ENCODE measurements around the gene NUP50. TPM values are rescaled to one million over a fixed set of nuclear protein-coding genes. Genes with fewer than 3 reads are reported as not detected.

Gene NUP50
- total RNA-seq, 2 experiments from 2014 or later, result 123 to 133 TPM

DNA sequence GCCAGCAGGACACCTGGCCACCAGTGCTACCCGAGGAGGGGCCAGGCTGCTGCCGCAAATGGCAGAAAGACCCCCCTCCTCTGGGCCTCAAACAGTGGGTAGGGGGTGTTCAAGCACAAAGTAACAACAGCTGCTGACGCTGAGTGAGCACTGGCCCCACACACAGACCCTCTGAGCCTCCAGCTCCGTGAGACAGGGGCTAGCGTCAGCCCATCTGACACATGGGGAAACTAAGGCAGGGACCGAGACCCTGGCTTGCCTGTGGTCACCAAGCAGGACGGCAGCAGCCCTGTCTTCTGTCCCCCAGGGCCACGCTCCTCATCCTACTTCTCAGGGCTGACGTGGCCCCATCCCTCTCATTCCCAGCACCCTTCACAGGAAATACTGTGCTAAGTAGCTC is 36.5 kb downstream of the NUP50 start:
- DNase-seq (no peak), ATAC-seq (no peak)
- TF ChIP-seq, protein P1, sequence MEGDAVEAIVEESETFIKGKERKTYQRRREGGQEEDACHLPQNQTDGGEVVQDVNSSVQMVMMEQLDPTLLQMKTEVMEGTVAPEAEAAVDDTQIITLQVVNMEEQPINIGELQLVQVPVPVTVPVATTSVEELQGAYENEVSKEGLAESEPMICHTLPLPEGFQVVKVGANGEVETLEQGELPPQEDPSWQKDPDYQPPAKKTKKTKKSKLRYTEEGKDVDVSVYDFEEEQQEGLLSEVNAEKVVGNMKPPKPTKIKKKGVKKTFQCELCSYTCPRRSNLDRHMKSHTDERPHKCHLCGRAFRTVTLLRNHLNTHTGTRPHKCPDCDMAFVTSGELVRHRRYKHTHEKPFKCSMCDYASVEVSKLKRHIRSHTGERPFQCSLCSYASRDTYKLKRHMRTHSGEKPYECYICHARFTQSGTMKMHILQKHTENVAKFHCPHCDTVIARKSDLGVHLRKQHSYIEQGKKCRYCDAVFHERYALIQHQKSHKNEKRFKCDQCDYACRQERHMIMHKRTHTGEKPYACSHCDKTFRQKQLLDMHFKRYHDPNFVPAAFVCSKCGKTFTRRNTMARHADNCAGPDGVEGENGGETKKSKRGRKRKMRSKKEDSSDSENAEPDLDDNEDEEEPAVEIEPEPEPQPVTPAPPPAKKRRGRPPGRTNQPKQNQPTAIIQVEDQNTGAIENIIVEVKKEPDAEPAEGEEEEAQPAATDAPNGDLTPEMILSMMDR (IDR thresholded peaks at IDR 0.05), result no peak
- H3K4me3 Mint-ChIP-seq, result no peak overlapping the region
- ChIA-PET CTCF (no interaction called here), POLR2A (no interaction called here)
- no peaks in the 10 kb centered on the region for H3K4me1 Mint-ChIP-seq (ENCODE audit: low read depth)
- H3K36me3 Mint-ChIP-seq (ENCODE audit: low read depth), result peaks cover 8% of the 10 kb centered on the region
- H3K27ac Mint-ChIP-seq, result no peak overlapping the region
- no peaks in the 10 kb centered on the region for H3K9me3 Mint-ChIP-seq
- intact Hi-C loops (cut with micrococcal nuclease), result no loop called here
- H3K27me3 Mint-ChIP-seq, result no peaks in the 10 kb centered on the region

DNA sequence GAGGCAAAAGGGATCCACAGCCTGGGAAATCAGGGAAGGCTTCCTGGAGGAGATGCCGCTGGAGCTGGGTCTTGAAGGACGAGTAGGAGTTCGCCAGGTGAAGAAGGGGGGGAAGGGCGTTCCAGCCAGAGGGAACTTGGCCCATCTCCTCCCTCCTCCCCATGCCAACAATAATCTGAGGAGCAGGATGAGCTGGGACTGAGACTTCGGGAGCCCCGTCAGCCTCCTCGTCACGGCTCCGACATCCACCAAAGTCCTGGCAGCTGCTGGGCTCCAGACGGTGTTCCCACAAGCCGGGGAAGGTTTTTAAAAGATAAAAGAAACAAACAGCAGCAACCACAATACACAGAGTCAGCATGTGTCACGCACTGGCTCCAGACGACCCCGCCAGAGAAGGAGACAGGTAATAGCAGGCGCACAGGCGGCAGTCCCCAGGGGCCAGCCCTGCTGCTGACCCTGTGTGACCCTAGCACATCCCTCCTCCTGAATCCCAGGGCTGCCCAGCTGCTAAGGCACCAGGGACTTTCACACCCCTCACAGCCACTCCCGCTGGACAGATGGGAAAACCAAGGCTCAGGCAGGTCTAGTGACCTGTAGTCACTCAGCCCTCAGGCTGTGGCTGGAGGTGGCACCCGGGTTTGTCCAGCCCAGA is 37.3 kb downstream of the NUP50 start:
- Mint-ChIP-seq H3K4me3 (no peak overlapping the region), H3K4me1 (ENCODE audit: low read depth) (no peaks in the 10 kb centered on the region), H3K9me3 (no peaks in the 10 kb centered on the region), H3K27ac (peak overlapping the region; percentile 25), H3K27me3 (no peaks in the 10 kb centered on the region), H3K36me3 (ENCODE audit: low read depth) (peaks cover 11% of the 10 kb centered on the region)
- ATAC-seq, result no peak
- TF ChIP-seq, protein P1 (IDR thresholded peaks at IDR 0.05), result no peak
- POLR2A ChIA-PET, result no interaction called here
- no peak for DNase-seq
- intact Hi-C loops (cut with micrococcal nuclease), result no loop called here
- CTCF ChIA-PET, result no interaction called here

DNA sequence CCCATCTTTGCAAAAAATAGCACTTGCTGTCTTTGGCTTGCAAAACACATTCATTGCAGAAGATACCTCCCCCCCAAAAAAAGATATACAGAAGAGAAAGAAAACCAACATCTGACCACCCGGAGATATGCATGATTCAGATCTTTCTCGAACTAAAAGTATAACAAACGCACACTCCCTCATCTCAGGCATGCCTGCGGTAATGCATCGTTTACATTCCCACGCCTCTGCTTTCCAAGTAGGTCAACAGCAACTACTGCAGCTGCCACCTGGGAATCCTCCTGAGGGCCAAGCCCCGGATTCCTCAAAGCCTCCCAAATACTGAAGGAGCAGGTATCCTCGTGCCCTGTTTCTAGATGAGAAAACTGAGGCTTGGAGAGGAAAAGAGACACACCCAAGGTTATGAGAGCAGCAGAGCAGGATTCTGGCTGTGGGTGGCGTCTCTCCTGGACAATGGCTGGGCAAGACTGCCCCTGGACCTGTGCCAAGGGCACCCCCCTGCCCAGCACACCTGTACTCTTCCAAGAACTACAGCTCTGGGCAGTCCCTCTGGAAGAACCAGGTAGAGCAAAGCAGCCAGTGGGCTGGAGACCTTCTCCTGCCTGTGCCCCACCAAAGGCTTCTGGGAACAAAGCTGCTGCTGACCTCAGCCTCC is 38.1 kb downstream of the NUP50 start:
- ChIA-PET CTCF (no interaction called here), POLR2A (no interaction called here)
- no peaks in the 10 kb centered on the region for H3K9me3 Mint-ChIP-seq
- H3K27ac Mint-ChIP-seq, result no peak overlapping the region
- H3K27me3 Mint-ChIP-seq, result no peaks in the 10 kb centered on the region
- TF ChIP-seq, protein P1 (IDR thresholded peaks at IDR 0.05), result no peak
- H3K36me3 Mint-ChIP-seq (ENCODE audit: low read depth), result peaks cover 11% of the 10 kb centered on the region
- H3K4me1 Mint-ChIP-seq (ENCODE audit: low read depth), result no peaks in the 10 kb centered on the region
- intact Hi-C loops (cut with micrococcal nuclease), result no loop called here
- no peak for DNase-seq
- ATAC-seq, result no peak
- H3K4me3 Mint-ChIP-seq, result no peak overlapping the region

DNA sequence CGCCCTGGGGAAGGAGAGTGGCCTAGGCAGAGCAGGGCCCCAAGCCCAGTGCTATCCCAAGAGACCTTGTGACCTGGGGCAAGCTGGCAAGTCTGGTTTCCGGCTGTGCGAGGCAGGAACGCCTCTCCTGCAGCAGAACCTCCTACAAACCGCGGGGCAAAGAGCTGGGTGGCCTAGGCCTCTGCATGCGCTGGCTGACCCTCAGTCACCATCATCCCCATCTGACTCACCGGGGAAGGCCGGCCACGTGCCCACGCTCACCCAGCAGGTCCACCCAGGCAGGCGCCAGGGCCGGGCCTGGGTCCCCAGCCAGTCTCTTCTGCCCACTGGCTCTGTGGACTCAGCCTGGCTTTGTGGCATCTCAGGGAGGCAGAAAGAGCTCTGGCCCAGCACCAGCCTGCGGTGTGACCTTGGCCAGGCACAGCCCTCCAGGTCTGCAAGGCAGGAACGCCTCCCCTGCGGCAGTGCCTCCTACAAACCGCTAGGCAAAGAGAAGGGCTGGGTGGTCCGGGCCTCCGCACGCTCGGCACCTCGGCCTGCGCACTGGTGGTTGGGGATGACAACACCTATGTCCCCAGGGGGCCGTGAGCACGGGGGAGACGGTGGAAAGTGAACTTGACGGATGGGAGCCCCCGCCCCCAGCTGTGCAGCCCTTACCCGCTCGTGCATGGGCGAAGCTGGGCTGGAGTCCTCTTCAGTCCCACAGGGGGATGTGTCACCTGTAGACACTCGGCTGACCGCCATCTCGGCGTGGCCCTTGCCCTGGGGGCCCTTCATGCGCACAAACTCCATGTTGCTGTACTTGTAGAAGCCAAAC is 38.8 kb downstream of the NUP50 start:
- ATAC-seq (no peak), DNase-seq (no peak)
- H3K4me1 Mint-ChIP-seq (ENCODE audit: low read depth), result no peaks in the 10 kb centered on the region
- TF ChIP-seq, protein P1 (IDR thresholded peaks at IDR 0.05), result no peak
- intact Hi-C loops (cut with micrococcal nuclease), result no loop called here
- ChIA-PET CTCF (no interaction called here), POLR2A (no interaction called here)
- H3K4me3 Mint-ChIP-seq, result no peak overlapping the region
- H3K36me3 Mint-ChIP-seq (ENCODE audit: low read depth), result peaks cover 11% of the 10 kb centered on the region
- no peaks in the 10 kb centered on the region for H3K9me3 Mint-ChIP-seq
- no peak overlapping the region for H3K27ac Mint-ChIP-seq
- no peaks in the 10 kb centered on the region for H3K27me3 Mint-ChIP-seq
